Activated CD8-positive, alpha-beta T cell treated with anti-CD3 and anti-CD28 coated beads for 36 hours (primary cell): ENCODE results near the gene NUP35. TPM values are rescaled to one million over a fixed set of nuclear protein-coding genes. Genes with fewer than 3 reads are reported as not detected.

Experiments
- ATAC-seq: fragments of 200-7000 bp; cut with Tn5 transposase; one replicate; pipeline ENCODE4 v1.10.0; 2021; ENCODE audit warnings: mild to moderate bottlenecking, moderate library complexity
- CTCF ChIA-PET: fragments of 350-600 bp; sonication (Branson Sonifier 250); formaldehyde crosslinking; loops from one replicate; lab custom pipeline; 2021; ENCODE audit warnings: antibody characterized with exemption; lab: Charles Lee
- POLR2A ChIA-PET: fragments of 350-600 bp; sonication (Branson Sonifier 250); formaldehyde crosslinking; loops from one replicate; lab custom pipeline; 2021; ENCODE audit warnings: antibody characterized with exemption; lab: Charles Lee
- DNase-seq: peaks from one replicate; pipeline ENCODE4 v3.0.0-alpha.2; 2020
- H3K27ac Mint-ChIP-seq: one replicate; pipeline ENCODE4 v1.8.0; 2021; ENCODE audit warnings: mild to moderate bottlenecking, mixed read lengths
- H3K27me3 Mint-ChIP-seq: one replicate; pipeline ENCODE4 v1.8.0; 2021; ENCODE audit warnings: mixed read lengths
- H3K36me3 Mint-ChIP-seq: one replicate; pipeline ENCODE4 v1.8.0; 2021; ENCODE audit warnings: low read depth, mixed read lengths
- H3K4me1 Mint-ChIP-seq: one replicate; pipeline ENCODE4 v1.8.0; 2021; ENCODE audit warnings: low read depth, mixed read lengths
- H3K4me3 Mint-ChIP-seq: one replicate; pipeline ENCODE4 v1.8.0; 2021; ENCODE audit warnings: mild to moderate bottlenecking, moderate library complexity, mixed read lengths
- H3K9me3 Mint-ChIP-seq: one replicate; pipeline ENCODE4 v1.8.0; 2021; ENCODE audit warnings: mixed read lengths
- CTCF ChIP-seq: fragments of 200-600 bp; IDR thresholded peaks from one replicate; pipeline ENCODE4 v1.8.0; 2022; ENCODE audit warnings: antibody characterized with exemption, mild to moderate bottlenecking
- intact Hi-C: fragments of 100-400 bp; cut with micrococcal nuclease; formaldehyde crosslinking; loops from one replicate; pipeline ENCODE4 v1.10.0; 2022
- total RNA-seq, 2 experiments: library from RNA; stranded (reverse); gene quantifications; one replicate each; pipeline ENCODE4 v1.2.3, GENCODE V29; 2021

NUP35 gene
- total RNA-seq, 2 experiments from 2014 or later: 25.1 to 27.1 TPM

- Mint-ChIP-seq H3K27ac (no peak overlapping the region), H3K9me3 (no peaks in the 10 kb centered on the region), H3K36me3 (no peaks in the 10 kb centered on the region), H3K4me1 (peaks cover 6% of the 10 kb centered on the region), H3K4me3 (no peak overlapping the region), H3K27me3 (peaks cover 3% of the 10 kb centered on the region)
- DNase-seq: no peak
- CTCF ChIA-PET: interaction anchor here (1.0 kb wide), 1 partner anchor 11 kb away, joined by 3 read pairs; no protein-coding TSS in a partner anchor
- POLR2A ChIA-PET: no interaction called here
- ATAC-seq: no peak
- TF ChIP-seq CTCF: no peak
- intact Hi-C loops: no loop called here
These were observed 42.3 kb upstream of the NUP35 start for GRCh38 chr2:183081911-183082310.

DNA sequence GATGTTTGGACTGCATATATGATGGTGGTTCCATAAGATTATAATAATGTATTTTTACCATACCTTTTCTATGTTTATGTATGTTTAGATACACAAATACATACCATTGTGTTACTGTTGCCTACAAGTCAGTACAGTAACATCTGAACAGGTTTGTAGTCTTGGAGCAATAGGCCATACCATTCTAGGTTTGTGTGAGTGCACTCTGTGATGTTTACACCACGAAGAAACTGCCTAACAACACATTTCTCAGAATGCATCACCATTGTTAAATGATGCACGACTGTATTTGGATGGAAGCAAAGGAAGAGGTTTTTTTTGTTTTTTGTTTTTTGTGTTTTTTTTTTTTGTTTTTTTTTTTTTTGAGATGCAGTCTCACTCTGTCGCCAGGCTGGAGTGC is 36.2 kb upstream of the NUP35 start:
- ChIA-PET CTCF (no interaction called here), POLR2A (no interaction called here)
- intact Hi-C loops: no loop called here
- Mint-ChIP-seq H3K9me3 (no peaks in the 10 kb centered on the region), H3K27me3 (no peaks in the 10 kb centered on the region), H3K27ac (no peak overlapping the region), H3K36me3 (no peaks in the 10 kb centered on the region), H3K4me3 (no peak overlapping the region), H3K4me1 (no peaks in the 10 kb centered on the region)
- ATAC-seq (no peak), DNase-seq (no peak)
- TF ChIP-seq CTCF: no peak

DNA sequence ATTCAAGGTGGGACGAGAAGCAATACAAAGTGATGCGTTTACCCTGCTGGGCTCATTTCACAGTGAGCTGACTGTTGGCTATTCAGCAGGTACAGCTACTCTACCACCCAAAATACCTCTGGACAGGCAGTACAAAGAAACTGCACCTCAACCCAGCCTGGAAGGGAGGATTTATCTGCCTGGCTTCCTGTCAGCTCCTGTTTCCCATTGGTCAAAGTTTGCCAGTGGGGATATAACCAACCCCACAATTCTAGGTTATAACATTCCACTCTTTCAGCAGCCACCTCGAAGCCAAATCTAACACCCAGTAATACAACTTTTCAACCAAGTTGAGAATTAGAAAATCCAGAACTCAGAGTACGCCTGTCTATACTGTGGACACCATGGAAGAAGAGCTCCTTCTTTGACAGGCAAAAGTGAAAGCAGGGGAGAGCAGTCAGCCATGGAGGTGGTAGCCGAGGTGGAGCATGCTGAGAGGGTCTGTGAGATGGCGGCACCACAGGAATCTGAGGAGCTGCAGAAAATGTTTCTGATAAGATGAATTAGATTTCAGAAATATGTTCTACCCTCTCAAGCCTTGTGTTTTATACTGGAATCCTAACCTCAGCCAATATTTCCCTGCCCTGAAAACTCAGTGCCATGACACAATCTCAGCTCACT is 34.9 kb upstream of the NUP35 start:
- ChIA-PET CTCF (no interaction called here), POLR2A (no interaction called here)
- intact Hi-C loops: no loop called here
- H3K4me1 Mint-ChIP-seq: no peaks in the 10 kb centered on the region
- no peak overlapping the region for H3K27ac Mint-ChIP-seq
- no peaks in the 10 kb centered on the region for H3K9me3 Mint-ChIP-seq
- DNase-seq (no peak), ATAC-seq (no peak)
- H3K36me3 Mint-ChIP-seq: no peaks in the 10 kb centered on the region
- no peak overlapping the region for H3K4me3 Mint-ChIP-seq
- no peak for TF ChIP-seq CTCF
- no peaks in the 10 kb centered on the region for H3K27me3 Mint-ChIP-seq

DNA sequence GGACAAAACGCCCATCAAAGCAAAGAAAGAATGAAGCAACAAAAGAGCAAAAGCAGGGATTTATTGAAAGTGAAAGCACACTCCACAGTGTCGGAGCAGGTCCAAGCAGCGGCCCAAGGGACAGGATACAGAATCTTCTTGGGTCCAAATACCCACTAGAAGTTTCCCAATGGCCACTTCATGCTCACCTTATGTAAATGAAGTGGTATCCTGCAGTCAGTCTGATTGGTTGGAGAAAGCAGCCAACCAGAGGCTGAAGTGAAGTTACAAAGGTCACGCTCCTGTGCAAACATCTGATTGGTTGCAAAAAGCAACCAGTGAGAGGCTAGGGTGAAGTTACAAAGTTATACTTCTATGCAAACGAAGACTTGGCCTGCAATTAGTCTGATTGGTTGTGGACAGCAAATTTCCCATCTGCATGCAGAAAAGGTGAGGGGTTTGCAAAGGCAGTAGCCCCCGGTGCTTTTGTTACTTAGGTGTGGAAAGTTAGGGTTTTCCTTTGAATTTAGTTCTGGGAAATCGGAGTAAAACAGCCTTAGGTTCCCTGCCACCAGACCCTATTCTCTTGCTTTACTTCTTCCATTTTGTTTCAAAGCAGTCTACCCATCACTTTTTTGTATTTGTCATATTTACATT is 32.8 kb upstream of the NUP35 start:
- H3K27ac Mint-ChIP-seq: no peak overlapping the region
- no peaks in the 10 kb centered on the region for H3K4me1 Mint-ChIP-seq
- no peak for TF ChIP-seq CTCF
- intact Hi-C loops: no loop called here
- no peaks in the 10 kb centered on the region for H3K27me3 Mint-ChIP-seq
- no peak overlapping the region for H3K4me3 Mint-ChIP-seq
- CTCF ChIA-PET: no interaction called here
- no peaks in the 10 kb centered on the region for H3K36me3 Mint-ChIP-seq
- no peak for ATAC-seq
- POLR2A ChIA-PET: no interaction called here
- DNase-seq: no peak
- H3K9me3 Mint-ChIP-seq: no peaks in the 10 kb centered on the region

DNA sequence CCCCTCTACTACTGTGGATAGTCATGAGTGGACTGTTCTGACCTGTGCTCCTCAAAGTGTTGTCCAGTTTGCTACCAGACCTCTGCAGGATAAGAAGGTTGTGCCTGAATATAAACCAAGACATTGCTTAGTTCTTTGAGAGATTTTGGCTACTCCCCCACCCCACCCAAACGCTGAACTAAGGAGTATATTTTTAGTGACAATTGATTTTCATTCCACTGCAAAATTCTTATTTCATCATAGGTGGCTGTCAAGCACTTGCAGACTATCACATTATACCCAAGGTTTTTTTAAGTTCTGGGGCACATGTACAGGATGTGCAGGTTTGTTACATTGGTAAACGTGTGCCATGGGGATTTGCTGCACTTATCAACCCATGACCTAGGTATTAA is 32.3 kb upstream of the NUP35 start:
- Mint-ChIP-seq H3K36me3 (no peaks in the 10 kb centered on the region), H3K4me1 (no peaks in the 10 kb centered on the region), H3K27ac (no peak overlapping the region), H3K27me3 (no peaks in the 10 kb centered on the region), H3K4me3 (no peak overlapping the region), H3K9me3 (no peaks in the 10 kb centered on the region)
- TF ChIP-seq CTCF: no peak
- CTCF ChIA-PET: no interaction called here
- DNase-seq (no peak), ATAC-seq (no peak)
- POLR2A ChIA-PET: no interaction called here
- intact Hi-C loops: no loop called here
